GM12872 (cell line): Measurements from ENCODE around the gene PXMP4.

ENCODE experiments used
- TF ChIP-seq, protein P1 (sequence below): IDR thresholded peaks from 3 replicates; pipeline ENCODE4 v1.5.1; 2011; ENCODE audit warnings: low read depth, mild to moderate bottlenecking, low read length, moderate library complexity; ENCODE audit not compliant: insufficient read depth

The PXMP4 gene

DNA sequence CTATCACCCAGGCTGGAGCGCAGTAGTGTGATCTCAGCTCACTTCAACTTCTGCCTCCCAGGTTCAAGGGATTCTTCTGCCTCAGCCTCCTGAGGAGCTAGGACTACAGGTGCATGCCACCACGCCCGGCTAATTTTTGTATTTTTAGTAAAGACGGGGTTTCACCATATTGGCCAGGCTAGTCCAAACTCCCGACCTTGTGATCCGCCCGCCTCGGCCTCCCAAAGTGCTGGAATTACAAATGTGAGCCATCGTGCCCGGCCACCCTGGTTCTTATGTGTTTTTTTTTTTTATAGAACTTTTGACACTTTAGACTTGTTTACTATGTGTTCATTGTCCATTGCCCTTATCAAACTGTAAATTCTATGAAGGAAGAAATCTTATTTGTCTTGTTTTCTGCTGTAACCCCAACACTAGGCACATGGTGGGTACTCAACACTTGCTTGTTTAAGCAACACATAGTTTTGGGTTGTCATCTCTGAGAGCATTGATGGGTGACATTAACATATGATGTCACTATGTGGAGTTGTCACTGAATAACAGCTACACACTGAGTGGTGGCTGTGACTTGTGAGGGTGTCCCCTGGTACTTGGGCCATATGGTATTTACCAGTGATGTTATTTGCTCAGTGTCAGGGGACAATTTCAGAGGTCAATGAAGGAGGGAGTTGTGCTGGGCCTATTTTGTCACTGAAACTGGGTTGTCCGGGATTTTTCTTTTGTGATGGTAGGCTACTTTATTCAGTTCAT lies 1.5 kb upstream of the PXMP4 start:
- TF ChIP-seq, protein P1, sequence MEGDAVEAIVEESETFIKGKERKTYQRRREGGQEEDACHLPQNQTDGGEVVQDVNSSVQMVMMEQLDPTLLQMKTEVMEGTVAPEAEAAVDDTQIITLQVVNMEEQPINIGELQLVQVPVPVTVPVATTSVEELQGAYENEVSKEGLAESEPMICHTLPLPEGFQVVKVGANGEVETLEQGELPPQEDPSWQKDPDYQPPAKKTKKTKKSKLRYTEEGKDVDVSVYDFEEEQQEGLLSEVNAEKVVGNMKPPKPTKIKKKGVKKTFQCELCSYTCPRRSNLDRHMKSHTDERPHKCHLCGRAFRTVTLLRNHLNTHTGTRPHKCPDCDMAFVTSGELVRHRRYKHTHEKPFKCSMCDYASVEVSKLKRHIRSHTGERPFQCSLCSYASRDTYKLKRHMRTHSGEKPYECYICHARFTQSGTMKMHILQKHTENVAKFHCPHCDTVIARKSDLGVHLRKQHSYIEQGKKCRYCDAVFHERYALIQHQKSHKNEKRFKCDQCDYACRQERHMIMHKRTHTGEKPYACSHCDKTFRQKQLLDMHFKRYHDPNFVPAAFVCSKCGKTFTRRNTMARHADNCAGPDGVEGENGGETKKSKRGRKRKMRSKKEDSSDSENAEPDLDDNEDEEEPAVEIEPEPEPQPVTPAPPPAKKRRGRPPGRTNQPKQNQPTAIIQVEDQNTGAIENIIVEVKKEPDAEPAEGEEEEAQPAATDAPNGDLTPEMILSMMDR, result no peak

- TF ChIP-seq, protein P1, result no peak
These were observed 677 bp downstream of the PXMP4 start for GRCh38 chr20:33719277-33719988.

- TF ChIP-seq, protein P1, result no peak
These were observed 3.6 kb downstream of the PXMP4 start for GRCh38 chr20:33716498-33716897.

DNA sequence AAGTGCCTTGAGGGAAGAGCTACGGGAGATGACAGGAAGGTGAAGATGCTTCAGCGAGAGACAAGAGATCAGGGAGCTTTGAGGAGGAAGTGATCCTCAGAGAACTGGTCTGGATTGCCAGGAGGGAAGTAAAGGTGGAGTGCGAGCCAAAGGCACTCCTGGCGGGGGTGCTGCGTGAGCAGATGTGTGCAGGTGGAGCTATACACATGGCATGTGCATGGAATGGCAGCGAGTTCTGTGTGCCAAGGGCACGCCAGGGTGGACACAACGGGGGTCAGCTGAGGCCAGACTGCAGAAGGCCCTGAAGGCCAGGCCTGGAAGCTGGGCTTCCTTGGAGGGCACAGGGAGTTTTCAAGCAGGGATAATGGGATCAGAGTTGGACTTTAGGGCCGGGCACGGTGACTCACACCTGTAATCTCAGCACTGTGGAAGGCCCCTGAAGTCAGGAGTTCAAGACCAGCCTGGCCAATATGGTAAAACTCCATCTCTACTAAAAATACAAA lies 6.2 kb downstream of the PXMP4 start:
- TF ChIP-seq, protein P1, result no peak

DNA sequence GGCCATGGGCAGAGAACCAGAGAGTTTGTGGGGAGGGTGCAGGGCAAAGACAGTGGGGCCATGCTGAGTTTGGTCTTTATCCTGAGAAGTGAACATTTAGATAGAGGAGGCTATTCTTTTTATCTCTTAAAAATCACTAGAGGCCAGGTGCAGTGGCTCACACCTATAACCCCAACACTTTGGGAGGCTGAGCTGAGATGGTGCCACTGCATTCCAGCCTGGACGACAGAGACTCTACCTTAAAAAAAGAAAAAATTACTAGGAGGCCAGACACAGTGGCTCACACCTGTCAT lies 8.7 kb downstream of the PXMP4 start:
- TF ChIP-seq, protein P1, result no peak

DNA sequence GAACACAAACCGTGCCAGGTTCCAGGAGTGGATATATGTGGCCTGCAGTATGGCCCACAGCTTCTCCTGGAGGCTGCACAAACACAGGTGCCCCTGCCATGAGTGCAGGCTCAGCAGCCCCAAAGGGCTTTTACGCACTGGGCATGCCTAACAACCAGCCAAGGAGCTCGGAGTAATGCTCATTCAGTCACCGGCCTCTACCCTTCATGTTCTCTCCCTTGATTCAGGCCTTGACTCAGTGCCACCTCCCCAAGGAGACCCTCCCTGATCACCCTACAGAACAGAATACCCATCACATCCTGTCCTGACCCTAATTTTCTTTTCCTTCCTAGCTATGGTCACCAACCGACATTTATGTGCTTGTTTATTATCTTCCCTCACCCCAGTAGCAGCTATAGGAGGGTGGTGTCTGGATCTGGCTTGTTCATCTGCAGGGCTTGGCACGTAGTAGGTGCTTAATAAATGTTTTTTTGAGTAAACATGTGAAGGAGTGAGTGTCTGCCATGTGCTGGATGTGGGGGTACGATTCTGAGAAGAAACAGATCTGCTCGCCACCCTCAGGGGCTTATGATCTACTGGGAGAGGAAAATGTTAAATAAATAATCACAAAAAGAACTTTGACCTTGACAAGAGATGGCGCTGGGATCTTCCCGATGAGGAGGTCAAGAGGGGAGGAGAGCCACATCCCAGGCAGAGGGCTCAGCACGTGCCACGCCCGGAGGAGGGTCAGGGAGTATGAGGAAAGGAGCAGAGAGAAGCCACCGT lies 9.2 kb downstream of the PXMP4 start:
- TF ChIP-seq, protein P1, result no peak

DNA sequence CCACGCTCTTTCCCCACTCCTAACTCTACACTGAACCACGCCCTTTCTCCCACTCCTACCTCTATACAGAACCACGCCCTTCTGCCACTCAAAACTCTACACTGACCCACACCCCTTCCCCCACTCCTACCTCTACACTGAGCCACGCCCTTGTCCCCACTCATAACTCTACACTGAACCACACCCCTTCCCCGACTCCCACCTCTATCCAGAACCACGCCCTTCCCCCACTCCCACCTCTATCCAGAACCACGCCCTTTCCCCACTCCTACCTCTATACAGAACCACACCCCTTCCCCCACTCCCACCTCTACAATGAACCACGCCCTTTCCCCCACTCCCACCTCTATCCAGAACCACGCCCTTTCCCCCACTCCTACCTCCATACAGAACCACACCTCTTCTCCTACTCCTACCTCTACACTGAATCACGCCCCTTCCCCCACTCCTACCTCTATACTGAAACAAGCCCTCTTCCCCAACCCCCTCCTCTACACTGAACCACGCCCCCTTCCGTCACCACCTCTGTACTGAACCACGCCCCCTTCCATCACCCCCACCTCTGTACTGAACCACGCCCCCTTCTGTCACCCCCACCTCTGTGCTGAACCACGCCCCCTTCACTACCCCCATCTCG lies 10.1 kb downstream of the PXMP4 start:
- TF ChIP-seq, protein P1, result no peak
